Esophagus muscularis mucosa (tissue), 3 donors: ENCODE results near the gene NEUROD2.

Source experiments
- CTCF ChIP-seq, 3 experiments: fragments of 200-600 bp in 2 of 3; fragments of 450-650 bp in 1 of 3; sonication (generic) in 2 of 3; IDR thresholded peaks; one replicate each; pipeline ENCODE4 v1.5.1; 2017 to 2019; ENCODE audit warnings: antibody characterized with exemption in 3 of 3, mild to moderate bottlenecking in 2 of 3, moderate library complexity in 1 of 3
- EP300 ChIP-seq: sonication (generic); formaldehyde crosslinking; IDR thresholded peaks from one replicate; pipeline ENCODE4 v1.6.1; 2017; ENCODE audit warnings: antibody characterized with exemption

GRCh38 chr17:39617100-39617445 is 9.4 kb upstream of the NEUROD2 start:
- TF ChIP-seq CTCF (IDR thresholded peaks at IDR 0.05) (no peak), EP300 (no peak)
